ENCODE measurements around the gene MAD2L2.

The MAD2L2 gene

GRCh38 chr1:11682287-11682771, 1.4 kb upstream of the MAD2L2 start:
- DNase-seq: no peak

- DNase-seq: no peak
Measured at GRCh38 chr1:11680270-11681070, 478 bp downstream of the MAD2L2 start.

GRCh38 chr1:11678442-11678841, 2.5 kb downstream of the MAD2L2 start:
- no peak for DNase-seq

GRCh38 chr1:11676386-11677103, 4.4 kb downstream of the MAD2L2 start:
- DNase-seq: no peak

- no peak for DNase-seq
Measured at GRCh38 chr1:11675325-11675724, 5.6 kb downstream of the MAD2L2 start.

GRCh38 chr1:11674488-11674887, 6.5 kb downstream of the MAD2L2 start:
- no peak for DNase-seq

- DNase-seq: no peak
Measured at GRCh38 chr1:11673089-11673769, 7.7 kb downstream of the MAD2L2 start.

- no peak for DNase-seq
Measured at GRCh38 chr1:11671544-11672286, 9.2 kb downstream of the MAD2L2 start.

GRCh38 chr1:11671205-11671543, 9.8 kb downstream of the MAD2L2 start:
- DNase-seq: no peak

- no peak for DNase-seq
Measured at GRCh38 chr1:11670747-11671146, 10.2 kb downstream of the MAD2L2 start.

GRCh38 chr1:11668516-11668915, 12.4 kb downstream of the MAD2L2 start:
- no peak for DNase-seq

- peak; percentile 63 for DNase-seq
Measured at GRCh38 chr1:11664336-11665065, 16.4 kb downstream of the MAD2L2 start.

GRCh38 chr1:11661103-11661502, 19.8 kb downstream of the MAD2L2 start:
- no peak for DNase-seq

GRCh38 chr1:11659748-11660147, 21.2 kb downstream of the MAD2L2 start:
- no peak for DNase-seq

- DNase-seq: no peak
Measured at GRCh38 chr1:11658542-11658941, 22.4 kb downstream of the MAD2L2 start.

GRCh38 chr1:11657654-11658053, 23.3 kb downstream of the MAD2L2 start:
- DNase-seq: no peak

- DNase-seq: no peak
Measured at GRCh38 chr1:11654939-11655808, 25.8 kb downstream of the MAD2L2 start.

GRCh38 chr1:11654137-11654938, 26.6 kb downstream of the MAD2L2 start, which contains the start of the genes FBXO2 and FBXO44:
FBXO2 (minus strand) TSS chr1:11654429; CDS start chr1:11654340, 89 bp downstream.
FBXO44 (plus strand) TSS chr1:11654877; CDS start chr1:11655836, 959 bp downstream.
- DNase-seq: peak; percentile 77

GRCh38 chr1:11653861-11654136, 27.1 kb downstream of the MAD2L2 start:
- no peak for DNase-seq
